Skin of body (tissue), 2 donors: Measurements from ENCODE around the gene CTBP2. TPM values are rescaled to one million over a fixed set of nuclear protein-coding genes. Genes with fewer than 3 reads are reported as not detected.

Source experiments
- DNase-seq: peaks from one replicate; lab custom pipeline; 2025; lab: John Stamatoyannopoulos, UW
- total RNA-seq: library from RNA; depleted of rRNA; stranded (reverse); fragments of >200 nt; gene quantifications from one replicate; pipeline ENCODE4 v1.2.3, GENCODE V29; 2014

Gene CTBP2
- total RNA-seq, 1 donor from 2014 or later = 36.7 TPM

DNA sequence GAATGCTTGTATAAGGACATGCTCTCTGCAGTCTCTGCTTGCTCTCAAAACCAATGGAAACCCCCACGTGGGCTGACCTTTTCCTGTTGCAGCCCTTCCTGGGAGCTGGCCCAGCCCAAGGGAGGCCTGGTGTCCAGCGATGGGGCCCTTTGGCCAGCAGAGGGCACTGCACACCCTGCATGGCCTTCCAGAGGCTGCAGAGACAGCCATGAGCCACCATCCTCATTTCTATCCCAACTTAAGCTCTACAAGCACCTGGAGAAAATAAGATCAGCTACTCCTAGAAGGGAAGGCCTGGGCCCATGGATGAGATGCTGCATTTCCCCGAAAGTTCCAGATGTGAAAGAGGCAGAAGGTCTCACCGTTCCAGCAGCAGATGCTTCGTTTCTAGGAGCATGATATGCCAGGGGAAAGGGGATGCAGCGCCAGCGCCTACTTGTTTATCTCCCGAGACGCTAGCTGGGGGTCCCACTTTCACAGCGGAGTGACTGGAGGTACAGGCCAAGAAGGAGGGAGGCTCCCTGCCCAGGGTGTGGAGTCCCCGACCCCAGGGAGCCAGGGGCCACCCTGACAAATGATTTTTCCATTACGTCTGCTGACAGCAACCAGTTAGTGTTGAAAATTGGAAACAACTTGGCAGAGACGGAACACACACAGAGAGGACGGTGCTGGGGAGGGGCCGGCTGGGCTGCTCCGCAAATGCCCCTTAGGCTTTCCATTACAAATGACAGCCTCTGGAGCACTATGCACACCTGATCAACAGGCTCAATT is 112.1 kb downstream of the CTBP2 start:
- DNase-seq = peak; percentile 42

GRCh38 chr10:125043841-125044658 is 116.3 kb downstream of the CTBP2 start:
- DNase-seq = peak; percentile 66

DNA sequence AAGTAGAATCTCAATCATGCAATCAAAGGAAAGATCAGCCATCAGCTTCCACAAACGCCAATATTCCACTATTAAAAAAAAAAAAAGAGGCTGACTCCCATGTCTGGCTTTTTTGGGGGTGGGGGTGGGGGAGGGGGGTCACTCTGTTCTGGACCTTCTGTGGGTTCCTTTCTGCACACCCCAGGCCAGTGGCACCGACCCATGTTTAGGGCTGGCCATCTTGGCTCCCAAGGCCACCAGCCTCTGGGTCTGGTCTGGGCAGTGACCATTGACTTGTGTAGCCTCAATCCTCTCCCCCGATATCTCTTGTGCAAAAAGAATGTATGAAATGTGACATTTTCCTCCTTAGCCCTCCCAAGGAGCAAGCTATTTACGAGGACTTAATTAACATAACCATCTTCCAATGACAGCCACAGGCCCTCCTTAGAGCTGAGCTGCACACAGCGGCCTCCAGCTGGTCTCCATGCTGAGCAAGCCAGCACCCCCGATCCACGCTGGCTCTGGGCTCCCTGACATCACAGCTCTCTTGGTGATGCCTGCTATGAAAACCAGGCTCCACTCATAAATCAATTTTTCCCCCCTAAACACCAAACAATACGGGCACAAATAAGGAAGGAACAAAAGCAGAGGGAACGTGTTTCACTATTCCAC is 118.4 kb downstream of the CTBP2 start:
- DNase-seq = peak; percentile 73

DNA sequence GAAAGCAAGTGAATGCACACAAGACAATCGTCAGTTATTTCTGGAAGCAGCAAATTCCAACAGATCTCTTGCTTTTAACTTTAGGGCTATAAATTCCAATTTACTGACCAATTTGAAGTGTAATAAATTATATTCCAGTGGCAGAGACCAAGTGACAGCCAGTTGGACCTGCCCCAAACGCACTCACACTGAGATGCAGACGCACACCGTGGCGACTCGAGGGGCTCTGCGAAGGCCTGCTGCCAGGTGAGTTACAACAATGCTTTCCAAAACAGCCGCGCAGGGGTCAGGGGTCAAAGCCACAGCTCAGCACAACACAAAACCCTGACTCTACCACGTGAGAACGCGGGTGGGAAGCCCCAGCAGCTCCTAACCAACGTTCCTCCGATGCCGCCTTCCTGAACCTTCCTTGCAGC is 121.0 kb downstream of the CTBP2 start:
- DNase-seq = no peak

GRCh38 chr10:125038637-125039036 is 121.7 kb downstream of the CTBP2 start:
- no peak for DNase-seq

GRCh38 chr10:125037145-125037877 is 123.1 kb downstream of the CTBP2 start:
- DNase-seq = no peak

DNA sequence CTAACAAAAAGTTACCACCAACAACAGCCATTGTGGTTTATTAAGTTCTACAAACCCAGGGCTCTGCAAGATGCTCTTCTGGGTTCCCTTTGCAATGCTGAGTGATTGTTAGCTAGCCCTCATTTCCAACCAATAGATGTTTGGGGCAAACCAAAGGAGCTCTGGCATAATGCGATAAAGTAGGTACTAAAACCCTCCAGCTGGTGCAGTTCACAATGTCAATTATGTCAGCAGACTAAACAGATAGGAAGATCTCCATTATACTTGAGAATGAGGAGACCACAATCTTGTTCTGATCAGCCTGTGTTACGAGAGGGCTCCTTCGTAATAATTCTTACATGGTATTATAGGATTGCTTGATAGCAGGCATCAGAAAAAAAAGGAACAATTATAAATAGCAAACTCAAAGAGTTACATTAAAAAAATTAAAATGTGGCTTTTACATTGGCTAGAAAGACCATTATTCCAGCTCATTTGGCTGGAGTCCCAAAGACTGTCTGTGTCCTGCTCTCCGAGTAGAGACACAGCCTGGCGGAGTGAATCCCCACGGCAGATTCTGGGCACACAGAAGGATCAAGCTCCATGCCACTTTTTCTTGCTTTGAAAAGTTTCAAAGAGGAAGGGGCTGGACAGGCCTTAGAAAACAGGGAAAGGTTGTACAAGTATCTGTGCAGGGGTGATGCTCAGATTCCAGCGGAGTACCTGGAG is 124.6 kb downstream of the CTBP2 start:
- no peak for DNase-seq

DNA sequence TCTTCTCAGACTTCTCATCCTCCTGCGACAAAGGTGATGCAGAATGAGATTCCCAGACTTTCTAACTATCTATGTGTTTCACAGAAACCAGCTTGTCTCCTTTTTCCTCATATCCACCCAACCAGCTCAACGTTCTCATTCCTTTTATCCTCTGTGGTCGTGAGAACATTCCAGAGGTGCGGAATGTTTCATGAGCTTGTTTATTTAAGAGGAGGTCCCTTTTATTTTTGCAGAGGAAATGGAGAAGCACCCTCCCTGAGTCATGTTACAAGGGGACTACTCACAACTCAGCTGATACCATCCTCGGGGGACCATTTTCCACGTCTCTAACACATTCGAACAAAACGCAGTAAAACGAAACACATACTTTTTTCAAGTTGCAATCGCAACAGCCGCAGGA is 125.2 kb downstream of the CTBP2 start:
- DNase-seq = no peak

DNA sequence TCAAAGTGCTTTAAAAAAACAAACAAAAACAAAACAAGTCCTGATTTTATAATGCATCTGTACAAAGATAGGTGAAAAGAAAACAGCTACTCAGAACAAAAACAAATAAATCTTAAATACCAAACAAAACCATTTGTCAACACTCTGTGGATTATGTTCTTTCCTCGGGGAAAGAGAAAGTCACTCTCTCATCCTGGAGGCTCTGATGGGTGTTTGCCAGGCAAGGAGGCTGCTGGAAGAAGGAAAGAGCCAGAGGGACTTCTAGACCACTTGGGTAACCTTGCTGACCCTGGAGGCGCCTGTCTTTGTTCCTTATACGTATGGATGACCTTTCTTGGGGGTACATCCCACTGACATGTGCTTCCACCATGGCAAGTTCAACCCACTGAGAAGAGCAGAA is 125.7 kb downstream of the CTBP2 start:
- no peak for DNase-seq

DNA sequence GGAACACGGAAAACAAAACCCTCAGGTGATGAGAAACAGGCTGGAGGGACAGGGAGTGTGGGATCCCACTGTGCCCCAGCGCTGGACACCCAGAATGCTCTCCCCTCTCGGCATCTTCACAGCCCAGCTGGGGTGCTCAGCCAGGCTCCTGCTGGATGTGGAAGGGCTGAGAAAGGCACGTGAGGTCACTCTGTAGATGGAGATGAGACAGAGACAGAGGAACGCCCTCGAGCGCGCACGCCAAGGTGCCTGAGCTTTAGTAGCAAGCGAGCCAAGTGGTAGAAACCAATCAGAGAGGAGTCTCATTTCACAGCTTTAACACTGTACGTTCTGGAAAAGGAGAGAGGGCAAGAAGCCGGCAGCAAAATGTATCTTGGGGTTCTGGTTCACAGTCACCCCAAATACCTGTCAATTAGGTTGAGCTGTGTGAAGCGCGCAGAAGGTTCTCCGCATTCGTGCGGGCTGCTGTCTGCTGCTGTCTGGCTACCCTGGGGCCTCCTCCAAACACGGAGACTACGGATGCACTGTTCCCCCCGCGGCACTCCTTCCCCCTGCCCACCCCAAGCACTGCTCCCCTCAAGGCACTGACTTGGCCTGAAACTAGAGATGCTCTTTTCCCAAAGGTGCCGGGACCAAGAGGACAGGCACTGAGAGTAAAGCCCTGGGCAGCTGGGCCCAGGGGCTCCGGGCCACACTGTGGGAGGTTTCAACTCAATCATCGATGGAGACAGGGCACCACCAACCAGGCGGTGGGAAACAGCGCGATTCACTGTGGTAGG is 127.0 kb downstream of the CTBP2 start:
- no peak for DNase-seq

- no peak for DNase-seq
Observed at GRCh38 chr10:125032474-125033020, 127.8 kb downstream of the CTBP2 start.

DNA sequence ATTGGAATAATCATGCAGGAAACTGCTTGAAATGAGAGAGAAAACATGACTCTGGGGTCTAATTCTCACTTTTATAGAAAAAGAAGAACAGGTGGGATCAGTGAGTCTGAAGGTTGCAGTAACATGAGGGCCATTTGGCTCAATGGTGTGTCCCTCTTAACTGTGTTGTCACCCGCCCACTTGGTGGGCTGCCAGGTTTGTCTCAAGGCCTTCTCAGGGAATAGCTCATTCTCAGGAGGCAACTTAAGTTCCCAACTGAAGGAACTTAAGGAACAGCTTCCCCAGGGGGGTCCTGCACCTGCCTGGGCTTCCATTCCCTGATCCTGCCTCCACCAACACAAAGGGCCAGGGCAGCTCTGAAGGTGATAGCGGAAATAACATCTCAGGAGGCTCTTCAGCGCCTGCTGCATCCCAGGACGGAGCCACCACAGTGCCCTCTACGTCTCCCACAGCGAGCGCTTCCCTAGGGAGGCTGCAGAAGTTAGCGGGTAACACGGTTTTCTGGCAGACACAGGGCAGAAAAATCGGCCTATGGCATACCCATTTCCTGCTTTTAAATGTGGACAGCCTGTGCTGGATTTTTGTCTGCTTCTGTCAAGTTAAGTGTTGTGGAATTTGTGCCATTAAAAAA is 129.7 kb downstream of the CTBP2 start:
- DNase-seq = no peak

GRCh38 chr10:125029584-125030242 is 130.7 kb downstream of the CTBP2 start:
- DNase-seq = no peak

DNA sequence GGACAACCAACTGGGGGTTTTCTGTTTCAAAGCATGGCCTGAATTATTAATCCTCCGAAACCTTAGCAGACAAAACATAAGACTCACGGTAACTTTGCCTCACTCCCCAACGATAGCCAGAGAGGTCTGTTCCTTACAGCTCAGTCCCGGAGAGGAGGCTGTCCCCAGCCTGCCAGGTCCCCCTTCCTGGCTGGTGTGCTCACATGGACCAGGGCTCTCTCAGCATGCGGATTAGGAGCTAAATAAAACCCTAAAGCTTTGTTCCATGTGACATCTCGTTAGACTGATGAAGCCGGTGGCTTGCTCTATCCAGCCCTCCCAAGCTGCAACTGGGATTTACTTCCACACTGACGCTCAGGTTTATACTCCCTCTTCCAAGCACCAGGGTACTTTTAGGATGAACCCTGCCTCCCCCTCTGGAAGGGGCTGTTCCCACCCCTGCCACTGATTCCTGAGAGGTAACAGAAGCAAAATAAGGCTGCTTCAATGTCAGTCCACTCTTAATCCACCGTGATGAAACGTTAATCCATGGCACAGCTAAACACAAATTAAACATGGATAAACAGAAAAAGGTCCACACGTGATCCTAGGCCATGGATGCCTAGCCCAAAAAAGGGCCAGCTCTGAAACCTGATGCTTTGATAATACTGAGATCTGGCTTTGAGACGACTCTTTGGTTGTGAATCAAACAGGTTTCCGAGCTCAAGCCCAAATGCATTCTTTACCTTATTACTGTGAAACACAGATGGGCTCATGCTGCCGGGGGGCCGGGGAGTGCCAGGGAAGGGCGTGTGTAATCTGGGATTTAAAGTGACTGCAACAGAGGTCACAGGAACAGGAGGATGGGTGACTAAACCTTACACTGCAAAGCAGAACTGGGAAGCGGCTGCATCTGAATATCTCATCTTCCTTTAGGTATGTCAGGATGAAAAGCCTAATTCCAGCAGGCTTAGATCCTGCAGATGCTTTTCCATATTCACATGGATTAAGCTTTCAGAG is 132.2 kb downstream of the CTBP2 start:
- no peak for DNase-seq

GRCh38 chr10:125026974-125027735 is 133.2 kb downstream of the CTBP2 start:
- no peak for DNase-seq

- DNase-seq = no peak
Observed at GRCh38 chr10:125026036-125026931, 134.1 kb downstream of the CTBP2 start.
